Caco-2 (cell line): ENCODE data around the gene GON7. TPM values are rescaled to one million over a fixed set of nuclear protein-coding genes. Genes with fewer than 3 reads are reported as not detected.
"Not testable (repeated sequence)": the region's sequence is repeated elsewhere in the genome, so short reads cannot be mapped to it uniquely, and the experiment has no call there.

Experiments
- BruUV-seq: library from RNA; stranded (reverse); fragments of 400-500 nt; replicated peaks from 2 replicates; lab custom pipeline; 2021; lab: Mats Ljungman, UMichigan
- CTCF ChIA-PET: fragments of 300-600 bp; sonication (Branson Sonifier 250); formaldehyde crosslinking; loops from one replicate; lab custom pipeline; 2022; ENCODE audit warnings: antibody characterized with exemption; lab: Charles Lee
- POLR2A ChIA-PET: fragments of 300-600 bp; sonication (Branson Sonifier 250); formaldehyde crosslinking; loops from one replicate; lab custom pipeline; 2022; ENCODE audit warnings: antibody characterized with exemption; lab: Charles Lee
- DNase-seq, 2 experiments: peaks; one replicate each; pipeline versions ENCODE4 v3.0.0 to v3.0.0-alpha.2; 2020 to 2022
- H3K27me3 ChIP-seq: replicated peaks from 2 replicates; pipeline ENCODE4 v1.6.0; 2011; ENCODE audit warnings: low read length; ENCODE audit not compliant: control insufficient read depth, insufficient read depth
- H3K36me3 ChIP-seq: 2 replicates; pipeline ENCODE4 v1.5.1; 2011; ENCODE audit warnings: low read length; ENCODE audit not compliant: control insufficient read depth, insufficient read depth
- H3K4me1 ChIP-seq: fragments of 250-450 bp; sonication (Bioruptor Pico); 2 replicates; pipeline ENCODE4 v1.5.1; 2020; ENCODE audit warnings: mild to moderate bottlenecking
- H3K4me3 ChIP-seq: 2 replicates; pipeline ENCODE4 v1.5.1; 2011; ENCODE audit warnings: low read depth, mild to moderate bottlenecking, control low read depth, low read length
- H3K9me3 ChIP-seq: fragments of 250-450 bp; sonication (Bioruptor Pico); 2 replicates; pipeline ENCODE4 v1.5.1; 2020; ENCODE audit warnings: mild to moderate bottlenecking, moderate library complexity
- H3K27ac Mint-ChIP-seq: one replicate; pipeline ENCODE4 v1.8.0; 2022; ENCODE audit warnings: mixed read lengths; ENCODE audit not compliant: unreplicated experiment
- H3K27me3 Mint-ChIP-seq: one replicate; pipeline ENCODE4 v1.8.0; 2022; ENCODE audit warnings: mixed read lengths; ENCODE audit not compliant: insufficient read depth, unreplicated experiment
- H3K36me3 Mint-ChIP-seq: one replicate; pipeline ENCODE4 v1.8.0; 2022; ENCODE audit warnings: mild to moderate bottlenecking, mixed read lengths; ENCODE audit not compliant: insufficient read depth, unreplicated experiment
- H3K4me1 Mint-ChIP-seq: one replicate; pipeline ENCODE4 v1.8.0; 2022; ENCODE audit warnings: low read depth, mixed read lengths; ENCODE audit not compliant: unreplicated experiment
- H3K4me3 Mint-ChIP-seq: one replicate; pipeline ENCODE4 v1.8.0; 2022; ENCODE audit warnings: mild to moderate bottlenecking, moderate library complexity, mixed read lengths; ENCODE audit not compliant: unreplicated experiment
- H3K9me3 Mint-ChIP-seq: one replicate; pipeline ENCODE4 v1.8.0; 2022; ENCODE audit warnings: mixed read lengths; ENCODE audit not compliant: unreplicated experiment
- intact Hi-C: fragments of 100-400 bp; cut with micrococcal nuclease; formaldehyde crosslinking; loops from one replicate; pipeline ENCODE4 v1.10.0; 2022; ENCODE audit not compliant: unreplicated experiment
- total RNA-seq: library from RNA; stranded (reverse); gene quantifications from 2 replicates; pipeline ENCODE4 v1.2.3, GENCODE V29; 2022
- TF ChIP-seq, protein P1 (sequence below), 2 experiments: fragments of 200-600 bp in 1 of 2; IDR thresholded peaks; 1 replicate in 1 of 2; 2 replicates in 1 of 2; pipeline versions ENCODE4 v1.5.1 to v1.8.0; 2011 to 2022; ENCODE audit warnings: antibody characterized with exemption in 1 of 2, control low read depth in 1 of 2, inconsistent platforms in 1 of 2, low read depth in 1 of 2, low read length in 1 of 2, mild to moderate bottlenecking in 1 of 2, moderate library complexity in 1 of 2; ENCODE audit not compliant: insufficient read depth in 1 of 2, severe bottlenecking in 1 of 2, unreplicated experiment in 1 of 2

Gene GON7
- total RNA-seq, 1 experiment from 2014 or later: 10.8 TPM

DNA sequence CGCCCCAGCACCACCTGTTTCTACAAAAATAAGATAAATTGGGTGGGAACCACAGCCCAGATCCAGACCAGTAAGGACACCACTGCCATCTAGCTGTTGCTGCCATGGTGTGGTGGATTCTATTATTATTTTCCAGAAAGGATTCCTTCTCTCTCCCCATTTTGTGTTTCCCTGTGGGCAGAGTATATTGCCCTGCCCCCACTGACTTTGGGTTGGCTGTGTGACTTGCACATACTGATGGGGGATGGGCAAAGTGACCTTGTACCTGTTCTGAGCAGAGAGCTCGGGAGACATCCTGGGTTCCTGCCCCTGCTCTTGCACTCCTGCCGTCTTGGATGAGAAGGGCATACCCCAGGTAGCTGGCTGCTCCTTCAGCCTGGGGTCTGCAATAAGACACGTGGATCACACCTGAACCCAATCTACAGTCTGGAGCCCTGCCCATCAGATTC lies 46.5 kb downstream of the GON7 start:
- Mint-ChIP-seq H3K4me3 (no peak overlapping the region), H3K36me3 (no peaks in the 10 kb centered on the region), H3K9me3 (no peaks in the 10 kb centered on the region), H3K4me1 (peaks cover 5% of the 10 kb centered on the region), H3K27me3 (no peaks in the 10 kb centered on the region), H3K27ac (no peak overlapping the region)
- TF ChIP-seq, protein P1, sequence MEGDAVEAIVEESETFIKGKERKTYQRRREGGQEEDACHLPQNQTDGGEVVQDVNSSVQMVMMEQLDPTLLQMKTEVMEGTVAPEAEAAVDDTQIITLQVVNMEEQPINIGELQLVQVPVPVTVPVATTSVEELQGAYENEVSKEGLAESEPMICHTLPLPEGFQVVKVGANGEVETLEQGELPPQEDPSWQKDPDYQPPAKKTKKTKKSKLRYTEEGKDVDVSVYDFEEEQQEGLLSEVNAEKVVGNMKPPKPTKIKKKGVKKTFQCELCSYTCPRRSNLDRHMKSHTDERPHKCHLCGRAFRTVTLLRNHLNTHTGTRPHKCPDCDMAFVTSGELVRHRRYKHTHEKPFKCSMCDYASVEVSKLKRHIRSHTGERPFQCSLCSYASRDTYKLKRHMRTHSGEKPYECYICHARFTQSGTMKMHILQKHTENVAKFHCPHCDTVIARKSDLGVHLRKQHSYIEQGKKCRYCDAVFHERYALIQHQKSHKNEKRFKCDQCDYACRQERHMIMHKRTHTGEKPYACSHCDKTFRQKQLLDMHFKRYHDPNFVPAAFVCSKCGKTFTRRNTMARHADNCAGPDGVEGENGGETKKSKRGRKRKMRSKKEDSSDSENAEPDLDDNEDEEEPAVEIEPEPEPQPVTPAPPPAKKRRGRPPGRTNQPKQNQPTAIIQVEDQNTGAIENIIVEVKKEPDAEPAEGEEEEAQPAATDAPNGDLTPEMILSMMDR (IDR thresholded peaks at IDR 0.05; ENCODE audit: insufficient read depth in 1 of 2, low read depth in 1 of 2, low read length in 1 of 2, severe bottlenecking in 1 of 2, unreplicated experiment in 1 of 2): peak; percentile 50 to 65
- Histone ChIP-seq H3K27me3 (no peaks in the 10 kb centered on the region), H3K4me3 (no peak overlapping the region), H3K9me3 (no peaks in the 10 kb centered on the region), H3K4me1 (no peaks in the 10 kb centered on the region), H3K36me3 (no peaks in the 10 kb centered on the region)
- intact Hi-C loops: loop anchor here (1.0 kb wide), 2 partner anchors 44 to 208 kb away; no protein-coding TSS in a partner anchor
- ChIA-PET CTCF (interaction anchor here (0.6 to 1.2 kb wide), 6 partner anchors 14 to 363 kb away, joined by 3 to 5 read pairs (median 4); partner anchors contain the start of genes LYSET and MOAP1), POLR2A (no interaction called here)
- DNase-seq: peak in 1 of 2 experiments; percentile 46
- BruUV-seq: no TSS peak

DNA sequence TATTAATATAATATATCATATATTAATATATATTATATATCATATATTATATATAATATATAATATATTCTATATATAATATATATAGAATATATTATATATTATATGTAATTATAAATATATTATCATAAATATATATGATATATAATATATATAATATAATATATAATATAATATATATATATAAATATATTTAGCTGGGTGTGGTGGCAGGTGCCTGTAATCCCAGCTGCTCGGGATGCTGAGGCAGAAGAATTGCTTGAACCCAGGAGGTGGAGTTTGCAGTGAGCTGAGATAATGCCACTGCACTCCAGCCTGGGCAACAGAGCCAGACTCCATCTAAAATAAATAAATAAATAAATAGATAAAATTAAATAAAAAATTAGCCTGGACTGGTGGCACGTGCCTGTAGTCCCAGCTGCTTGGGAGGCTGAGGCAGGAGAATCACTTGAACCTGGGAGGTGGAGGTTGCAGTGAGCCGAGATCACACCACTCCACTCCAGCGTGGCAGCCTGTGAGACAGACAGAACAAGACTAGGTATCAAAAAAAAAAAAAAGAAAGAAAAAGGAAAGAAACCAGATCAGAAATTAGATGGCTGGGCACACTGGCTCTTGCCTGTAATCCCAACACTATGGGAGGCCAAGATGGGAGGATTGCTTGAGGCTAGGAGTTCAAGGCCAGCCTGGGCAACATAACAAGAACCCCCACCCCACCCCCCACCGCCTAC lies 47.1 kb downstream of the GON7 start:
- H3K27me3 Mint-ChIP-seq, H3K9me3 Mint-ChIP-seq, POLR2A ChIA-PET, H3K36me3 ChIP-seq, H3K9me3 ChIP-seq, BruUV-seq, H3K4me1 ChIP-seq, DNase-seq, H3K4me3 Mint-ChIP-seq, H3K4me3 ChIP-seq, H3K36me3 Mint-ChIP-seq, H3K27me3 ChIP-seq, H3K27ac Mint-ChIP-seq, H3K4me1 Mint-ChIP-seq: not testable (repeated sequence)
- CTCF ChIA-PET: interaction anchor here (0.6 to 1.2 kb wide), 7 partner anchors 14 to 362 kb away, joined by 3 to 5 read pairs (median 4); partner anchors contain the start of genes LYSET and MOAP1
- intact Hi-C loops: loop anchor here (1.0 kb wide), 2 partner anchors 43 to 207 kb away; no protein-coding TSS in a partner anchor

DNA sequence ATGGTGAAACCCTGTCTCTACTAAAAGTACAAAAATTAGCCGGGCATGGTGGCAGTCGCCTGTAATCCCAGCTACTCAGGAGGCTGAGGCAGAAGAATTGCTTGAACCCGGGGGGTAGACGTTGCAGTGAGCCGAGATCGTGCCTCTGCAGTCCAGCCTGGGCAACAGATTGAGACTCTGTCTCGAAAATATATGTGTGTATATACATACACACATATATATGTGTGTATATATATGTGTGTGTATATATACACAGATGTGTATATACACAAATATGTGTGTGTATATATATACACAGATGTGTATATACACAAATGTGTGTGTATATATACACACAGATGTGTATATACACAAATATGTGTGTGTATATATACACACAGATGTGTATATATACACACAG lies 48.5 kb downstream of the GON7 start:
- H3K9me3 Mint-ChIP-seq, H3K36me3 Mint-ChIP-seq, DNase-seq, intact Hi-C loops, H3K9me3 ChIP-seq, H3K27ac Mint-ChIP-seq, BruUV-seq, H3K4me1 Mint-ChIP-seq, H3K36me3 ChIP-seq, H3K4me1 ChIP-seq, H3K4me3 ChIP-seq, POLR2A ChIA-PET, CTCF ChIA-PET, H3K27me3 Mint-ChIP-seq, H3K27me3 ChIP-seq, H3K4me3 Mint-ChIP-seq: not testable (repeated sequence)

DNA sequence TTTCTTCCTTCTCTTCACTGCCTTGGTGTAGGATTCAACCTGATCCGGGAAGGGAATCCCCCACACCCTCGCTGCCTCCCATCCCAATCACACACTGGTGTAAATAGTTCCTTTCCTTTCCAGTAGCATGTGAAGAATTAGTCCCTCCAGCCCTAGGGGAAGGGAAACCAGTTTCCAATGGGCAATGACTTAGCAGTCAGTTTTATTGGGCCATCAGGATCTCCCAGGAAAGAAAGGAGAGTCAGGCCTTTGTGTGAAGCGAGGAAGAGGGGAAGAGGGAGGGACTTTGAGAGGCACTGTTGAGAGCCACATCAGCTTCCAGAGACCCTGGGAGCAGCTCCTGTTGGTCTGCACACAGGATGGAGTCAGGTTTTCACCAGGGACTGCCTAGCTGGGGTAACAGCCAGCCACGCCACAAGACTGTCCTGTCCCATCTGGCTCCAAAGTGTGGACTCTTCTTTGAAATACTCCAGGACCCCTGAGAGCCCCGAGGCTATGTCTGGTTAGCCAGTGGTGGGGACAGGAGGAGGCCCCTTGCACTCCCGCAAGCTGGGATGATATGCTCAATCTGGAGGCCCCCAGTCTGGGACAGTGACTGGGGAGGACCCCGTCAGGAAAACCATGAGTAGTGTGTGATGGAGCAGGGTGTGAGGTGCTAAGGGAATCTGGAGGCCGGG lies 50.0 kb downstream of the GON7 start:
- no peak overlapping the region for H3K4me3 ChIP-seq
- no peaks in the 10 kb centered on the region for H3K4me1 ChIP-seq
- TF ChIP-seq, protein P1 (IDR thresholded peaks at IDR 0.05; ENCODE audit: insufficient read depth in 1 of 2, low read depth in 1 of 2, low read length in 1 of 2, severe bottlenecking in 1 of 2, unreplicated experiment in 1 of 2): no peak
- intact Hi-C loops: no loop called here
- Mint-ChIP-seq H3K36me3 (no peaks in the 10 kb centered on the region), H3K4me3 (no peak overlapping the region), H3K27me3 (no peaks in the 10 kb centered on the region), H3K4me1 (peaks cover 5% of the 10 kb centered on the region), H3K9me3 (no peaks in the 10 kb centered on the region), H3K27ac (no peak overlapping the region)
- DNase-seq: no peak
- ChIA-PET CTCF (interaction anchor here (0.6 kb wide), 1 partner anchor 42 kb away, joined by 3 read pairs; no protein-coding TSS in a partner anchor), POLR2A (interaction anchor here (0.7 kb wide), 1 partner anchor 242 kb away, joined by 4 read pairs; no protein-coding TSS in a partner anchor)
- no TSS peak for BruUV-seq
- no peaks in the 10 kb centered on the region for H3K9me3 ChIP-seq
- no peaks in the 10 kb centered on the region for H3K36me3 ChIP-seq
- H3K27me3 ChIP-seq: no peaks in the 10 kb centered on the region
